Endothelial cell of umbilical vein (primary cell): ENCODE data around the gene PTPN13. TPM values are rescaled to one million over a fixed set of nuclear protein-coding genes. Genes with fewer than 3 reads are reported as not detected.

Source experiments
- BruUV-seq: library from RNA; stranded (reverse); fragments of 400-500 nt; replicated peaks from 2 replicates; lab custom pipeline; 2021; lab: Mats Ljungman, UMichigan
- CTCF ChIA-PET: fragments of 300-600, 350-600 bp; sonication (Branson Sonifier 250); formaldehyde crosslinking; loops from one replicate; lab custom pipeline; 2021; ENCODE audit warnings: antibody characterized with exemption, inconsistent platforms; lab: Charles Lee
- POLR2A ChIA-PET: fragments of 300-600, 350-600 bp; sonication (Branson Sonifier 250); formaldehyde crosslinking; loops from one replicate; lab custom pipeline; 2021; ENCODE audit warnings: antibody characterized with exemption, inconsistent platforms; lab: Charles Lee
- DNase-seq: peaks from one replicate; pipeline ENCODE4 v3.0.0-alpha.2; 2011; ENCODE audit warnings: low read depth, low spot score
- FAIRE-seq: peaks from 2 replicates; lab custom pipeline; 2011; peaks lifted over from hg19 to GRCh38; lab: Jason Lieb, UNC
- H2AFZ ChIP-seq: 2 replicates; pipeline ENCODE4 v1.6.0; 2012; ENCODE audit warnings: low read depth, low read length, control low read depth, inconsistent platforms
- H3K27ac ChIP-seq: 2 replicates; pipeline ENCODE4 v1.5.1; 2011; ENCODE audit warnings: low read depth, mild to moderate bottlenecking, control low read depth, low read length, moderate library complexity; ENCODE audit not compliant: insufficient read depth
- H3K27me3 ChIP-seq, 2 experiments: 2 replicates each; pipeline versions ENCODE4 v1.6.0 to v1.6.1; 2011; ENCODE audit warnings: low read length in 2 of 2, mixed read lengths in 1 of 2; ENCODE audit not compliant: control insufficient read depth in 2 of 2, insufficient read depth in 2 of 2
- H3K36me3 ChIP-seq, 2 experiments: 2 replicates in 1 of 2; 3 replicates in 1 of 2; pipeline ENCODE4 v1.5.1; 2011; ENCODE audit warnings: low read length in 2 of 2, mild to moderate bottlenecking in 1 of 2, moderate library complexity in 1 of 2; ENCODE audit not compliant: control insufficient read depth in 2 of 2, insufficient read depth in 2 of 2; ENCODE audit errors: extremely low read depth in 1 of 2
- H3K4me1 ChIP-seq: 3 replicates; pipeline ENCODE4 v1.5.1; 2011; ENCODE audit warnings: mild to moderate bottlenecking, low read length; ENCODE audit not compliant: control insufficient read depth, insufficient read depth; ENCODE audit errors: extremely low read depth
- H3K4me2 ChIP-seq: 2 replicates; pipeline ENCODE4 v1.6.1; 2011; ENCODE audit warnings: low read length, control low read depth, mixed read lengths; ENCODE audit not compliant: insufficient read depth
- H3K4me3 ChIP-seq, 3 experiments: fragments of 200-600 bp in 1 of 3; sonication (generic), shearing (Covaris generic) in 1 of 3; replicated peaks in 1 of 3; 2 replicates each; pipeline ENCODE4 v1.5.1; 2011 to 2016; ENCODE audit warnings: control low read depth in 3 of 3, low read length in 3 of 3, mild to moderate bottlenecking in 2 of 3, inconsistent platforms in 1 of 3, low read depth in 1 of 3, moderate library complexity in 1 of 3; ENCODE audit not compliant: insufficient read depth in 1 of 3
- H3K79me2 ChIP-seq: 2 replicates; pipeline ENCODE4 v1.6.0; 2012; ENCODE audit warnings: low read length, inconsistent platforms; ENCODE audit not compliant: control insufficient read depth, insufficient read depth
- H3K9ac ChIP-seq: replicated peaks from 2 replicates; pipeline ENCODE3; 2011; ENCODE audit warnings: low read length, control low read depth; ENCODE audit not compliant: insufficient read depth; ENCODE audit errors: extremely low read depth
- H3K9me1 ChIP-seq: replicated peaks from 3 replicates; pipeline ENCODE4 v1.6.0; 2011; ENCODE audit warnings: mild to moderate bottlenecking, low read length; ENCODE audit not compliant: control insufficient read depth, insufficient read depth; ENCODE audit errors: extremely low read depth
- H3K9me3 ChIP-seq: replicated peaks from 2 replicates; pipeline ENCODE4 v1.5.1; 2012; ENCODE audit warnings: low read length, inconsistent platforms; ENCODE audit not compliant: control insufficient read depth, insufficient read depth
- H4K20me1 ChIP-seq: replicated peaks from 2 replicates; pipeline ENCODE3; 2011; ENCODE audit warnings: mild to moderate bottlenecking, low read length; ENCODE audit not compliant: control insufficient read depth, insufficient read depth; ENCODE audit errors: extremely low read depth
- EZH2 ChIP-seq: IDR thresholded peaks from 2 replicates; pipeline ENCODE4 v1.6.1; 2012; ENCODE audit warnings: borderline replicate concordance, low read depth, mild to moderate bottlenecking, moderate library complexity, low read length, inconsistent platforms; ENCODE audit not compliant: severe bottlenecking
- FOS ChIP-seq: IDR thresholded peaks from 2 replicates; pipeline ENCODE4 v1.6.1; 2011; ENCODE audit warnings: mild to moderate bottlenecking, low read length, moderate library complexity, borderline replicate concordance; ENCODE audit not compliant: insufficient read depth
- GATA2 ChIP-seq: IDR thresholded peaks from 2 replicates; pipeline ENCODE4 v1.7.0; 2011; ENCODE audit warnings: low read depth, mild to moderate bottlenecking, moderate library complexity, mixed read lengths, low read length; ENCODE audit not compliant: insufficient read length, insufficient read depth
- JUN ChIP-seq: IDR thresholded peaks from 2 replicates; pipeline ENCODE4 v1.6.1; 2011; ENCODE audit warnings: borderline replicate concordance, low read depth; ENCODE audit not compliant: insufficient read length, insufficient read depth
- MYC ChIP-seq: IDR thresholded peaks from one replicate; pipeline ENCODE4 v1.6.1; 2011; ENCODE audit warnings: mild to moderate bottlenecking, low read depth, low read length
- POLR2A ChIP-seq: IDR thresholded peaks from 2 replicates; pipeline ENCODE4 v1.6.1; 2012; ENCODE audit warnings: low read depth, mild to moderate bottlenecking, control low read depth, low read length
- POLR2AphosphoS5 ChIP-seq: IDR thresholded peaks from 2 replicates; pipeline ENCODE4 v1.6.1; 2012; ENCODE audit warnings: low read depth, mild to moderate bottlenecking, control low read depth, low read length, moderate library complexity; ENCODE audit not compliant: insufficient read depth
- dilution Hi-C: fragments of 300-500 bp; cut with MboI; formaldehyde crosslinking; loops from one replicate; pipeline ENCODE4 v1.15.0; 2019; ENCODE audit warnings: low sequenced_read_pairs; ENCODE audit not compliant: extremely low pct_ligation_motif_present
- intact Hi-C: fragments of 100-400 bp; cut with micrococcal nuclease; formaldehyde crosslinking; loops from one replicate; pipeline ENCODE4 v1.10.0; 2022
- polyA plus RNA-seq, 4 experiments: library from polyadenylated mRNA; depleted of rRNA in 3 of 4; stranded (reverse) in 3 of 4; unstranded in 1 of 4; fragments of >200 nt; gene quantifications; 2 replicates each; pipeline versions ENCODE4 v1.2.1 to v1.2.3, GENCODE V29; 2011 to 2012; ENCODE audit warnings: missing spikeins in 1 of 4
- total RNA-seq: library from RNA; stranded (reverse); gene quantifications from 2 replicates; pipeline ENCODE4 v1.2.3, GENCODE V29; 2021
- TF ChIP-seq, protein P1 (sequence below): IDR thresholded peaks from 2 replicates; pipeline ENCODE4 v1.6.1; 2011; ENCODE audit not compliant: insufficient read depth, insufficient read length
- TF ChIP-seq, protein P2 (sequence below), 2 donors: IDR thresholded peaks; 1 replicate in 1 of 2; 2 replicates in 1 of 2; pipeline ENCODE4 v1.5.1; 2011; ENCODE audit warnings: low read length in 2 of 2, mild to moderate bottlenecking in 2 of 2, moderate library complexity in 2 of 2, control low read depth in 1 of 2, inconsistent platforms in 1 of 2, low read depth in 1 of 2; ENCODE audit not compliant: insufficient read depth in 1 of 2; ENCODE audit errors: extremely low read depth in 1 of 2

The PTPN13 gene
- total and polyA plus RNA-seq, 2 donors (not counting 3 experiments of a cell fraction or from before 2014, with no cell fraction given), result 0.69 to 2.9 TPM

DNA sequence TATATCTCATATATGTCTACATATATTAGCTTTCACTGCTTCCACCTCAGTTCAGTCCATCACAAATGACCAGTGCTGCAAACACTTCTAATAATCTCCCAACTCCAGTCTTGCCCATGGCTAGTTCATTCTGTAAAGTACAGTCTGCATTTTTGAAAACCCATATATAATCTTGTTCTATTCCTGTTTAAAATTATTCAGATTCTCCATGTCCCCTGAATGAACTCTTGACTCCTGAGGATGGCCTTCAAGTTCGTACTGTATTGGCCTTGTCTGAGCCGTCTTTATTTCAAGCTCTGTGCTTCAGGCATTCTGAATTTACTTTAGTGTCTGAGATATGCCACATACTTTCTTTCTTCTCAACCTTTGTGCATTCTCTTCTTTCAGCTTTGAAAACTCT is 84.7 kb downstream of the PTPN13 start:
- no peak overlapping the region for H3K4me3 ChIP-seq
- no peak overlapping the region for H2AFZ ChIP-seq
- H3K27me3 ChIP-seq, result no peaks in the 10 kb centered on the region
- intact Hi-C loops, result no loop called here
- H3K79me2 ChIP-seq, result no peaks in the 10 kb centered on the region
- no peak overlapping the region for H3K9ac ChIP-seq
- no peaks in the 10 kb centered on the region for H4K20me1 ChIP-seq
- CTCF ChIA-PET, result interaction anchor here (1.0 to 1.3 kb wide), 3 partner anchors 25 to 180 kb away, joined by 3 read pairs; no protein-coding TSS in a partner anchor
- no peaks in the 10 kb centered on the region for H3K4me1 ChIP-seq
- dilution Hi-C loops, result no loop called here
- H3K9me3 ChIP-seq, result no peaks in the 10 kb centered on the region
- H3K27ac ChIP-seq, result no peak overlapping the region
- POLR2A ChIA-PET, result no interaction called here
- BruUV-seq, result no TSS peak
- DNase-seq (no peak), FAIRE-seq (no peak)
- no peak for TF ChIP-seq FOS
- no peak for TF ChIP-seq MYC
- TF ChIP-seq, protein P1, sequence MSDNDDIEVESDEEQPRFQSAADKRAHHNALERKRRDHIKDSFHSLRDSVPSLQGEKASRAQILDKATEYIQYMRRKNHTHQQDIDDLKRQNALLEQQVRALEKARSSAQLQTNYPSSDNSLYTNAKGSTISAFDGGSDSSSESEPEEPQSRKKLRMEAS, result no peak
- H3K4me2 ChIP-seq, result no peak overlapping the region
- H3K9me1 ChIP-seq, result no peaks in the 10 kb centered on the region
- H3K36me3 ChIP-seq, result no peaks in the 10 kb centered on the region

DNA sequence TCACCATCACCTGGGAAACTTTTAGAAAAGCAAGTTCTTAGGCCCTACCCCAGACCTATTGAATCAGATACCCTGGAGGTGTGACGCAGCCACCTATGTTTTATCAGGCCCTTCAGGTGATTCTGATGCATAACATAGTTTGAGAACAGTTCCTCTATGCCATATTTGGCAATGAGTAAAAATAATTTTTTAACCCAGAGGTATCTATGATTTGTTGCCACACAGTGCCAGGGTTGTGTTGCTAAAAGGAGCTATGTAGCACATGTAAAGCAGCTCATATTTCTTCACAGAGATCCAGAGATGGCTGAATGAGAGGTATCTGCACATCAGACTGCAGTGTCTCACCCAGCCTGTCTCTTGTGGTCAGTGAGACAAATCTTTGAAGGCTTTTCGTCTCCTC is 85.3 kb downstream of the PTPN13 start:
- Histone ChIP-seq H3K4me1 (no peaks in the 10 kb centered on the region), H3K79me2 (no peaks in the 10 kb centered on the region), H4K20me1 (no peaks in the 10 kb centered on the region), H3K27ac (no peak overlapping the region), H3K9me1 (no peaks in the 10 kb centered on the region), H3K9me3 (no peaks in the 10 kb centered on the region), H3K9ac (no peak overlapping the region), H3K27me3 (no peaks in the 10 kb centered on the region), H2AFZ (no peak overlapping the region), H3K36me3 (no peaks in the 10 kb centered on the region), H3K4me3 (no peak overlapping the region), H3K4me2 (no peak overlapping the region)
- intact Hi-C loops (no loop called here), dilution Hi-C loops (no loop called here)
- FAIRE-seq (no peak), DNase-seq (no peak)
- CTCF ChIA-PET, result no interaction called here
- POLR2A ChIA-PET, result no interaction called here
- TF ChIP-seq, protein P1, result no peak
- TF ChIP-seq GATA2, result no peak
- no peak for TF ChIP-seq POLR2A
- TF ChIP-seq, protein P2, sequence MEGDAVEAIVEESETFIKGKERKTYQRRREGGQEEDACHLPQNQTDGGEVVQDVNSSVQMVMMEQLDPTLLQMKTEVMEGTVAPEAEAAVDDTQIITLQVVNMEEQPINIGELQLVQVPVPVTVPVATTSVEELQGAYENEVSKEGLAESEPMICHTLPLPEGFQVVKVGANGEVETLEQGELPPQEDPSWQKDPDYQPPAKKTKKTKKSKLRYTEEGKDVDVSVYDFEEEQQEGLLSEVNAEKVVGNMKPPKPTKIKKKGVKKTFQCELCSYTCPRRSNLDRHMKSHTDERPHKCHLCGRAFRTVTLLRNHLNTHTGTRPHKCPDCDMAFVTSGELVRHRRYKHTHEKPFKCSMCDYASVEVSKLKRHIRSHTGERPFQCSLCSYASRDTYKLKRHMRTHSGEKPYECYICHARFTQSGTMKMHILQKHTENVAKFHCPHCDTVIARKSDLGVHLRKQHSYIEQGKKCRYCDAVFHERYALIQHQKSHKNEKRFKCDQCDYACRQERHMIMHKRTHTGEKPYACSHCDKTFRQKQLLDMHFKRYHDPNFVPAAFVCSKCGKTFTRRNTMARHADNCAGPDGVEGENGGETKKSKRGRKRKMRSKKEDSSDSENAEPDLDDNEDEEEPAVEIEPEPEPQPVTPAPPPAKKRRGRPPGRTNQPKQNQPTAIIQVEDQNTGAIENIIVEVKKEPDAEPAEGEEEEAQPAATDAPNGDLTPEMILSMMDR (IDR thresholded peaks at IDR 0.05; ENCODE audit: extremely low read depth in 1 of 2, insufficient read depth in 1 of 2, low read depth in 1 of 2, low read length in 2 of 2), result no peak
- TF ChIP-seq MYC, result no peak
- TF ChIP-seq FOS, result no peak
- no peak for TF ChIP-seq EZH2
- no peak for TF ChIP-seq JUN
- no peak for TF ChIP-seq POLR2AphosphoS5
- BruUV-seq, result no TSS peak
